Neural progenitor cell (in vitro differentiated cells): ENCODE measurements around the gene ZSCAN21.

Experiments used
- CTCF ChIP-seq: fragments of 200-600 bp; sonication (generic); IDR thresholded peaks from 2 replicates; pipeline ENCODE4 v1.5.1; 2017; ENCODE audit warnings: antibody characterized with exemption, mild to moderate bottlenecking
- EZH2 ChIP-seq: fragments of 200-600 bp; sonication (generic); IDR thresholded peaks from 2 replicates; pipeline ENCODE4 v1.6.1; 2017; ENCODE audit warnings: antibody characterized with exemption, mild to moderate bottlenecking, moderate library complexity

- TF ChIP-seq CTCF: no peak
- TF ChIP-seq EZH2: no peak
Measured at GRCh38 chr7:100017300-100017699, 32.3 kb upstream of the ZSCAN21 start.
